Mucosa of stomach (tissue), 1 donor: ENCODE data around the gene FRMD6.
"Not testable (repeated sequence)": the region's sequence is repeated elsewhere in the genome, so short reads cannot be mapped to it uniquely, and the experiment has no call there.

Experiments
- H3K27me3 ChIP-seq: one replicate; pipeline ENCODE4 v1.7.0; 2013; ENCODE audit warnings: mild to moderate bottlenecking, low read length; ENCODE audit not compliant: control insufficient read depth, insufficient read depth
- H3K36me3 ChIP-seq: one replicate; pipeline ENCODE4 v1.7.0; 2013; ENCODE audit warnings: low read length; ENCODE audit not compliant: control insufficient read depth, insufficient read depth
- H3K4me1 ChIP-seq: one replicate; pipeline ENCODE4 v1.7.0; 2013; ENCODE audit warnings: mild to moderate bottlenecking, low read length; ENCODE audit not compliant: control insufficient read depth, insufficient read depth
- H3K4me3 ChIP-seq: one replicate; pipeline ENCODE4 v1.7.0; 2013; ENCODE audit warnings: low read length
- H3K9ac ChIP-seq: one replicate; pipeline ENCODE4 v1.7.0; 2013; ENCODE audit warnings: mild to moderate bottlenecking, low read length, moderate library complexity
- H3K9me3 ChIP-seq: one replicate; pipeline ENCODE4 v1.7.0; 2013; ENCODE audit warnings: mild to moderate bottlenecking, low read length, moderate library complexity; ENCODE audit not compliant: control insufficient read depth
- donor health status: Pancreatic carcinoma.

Gene FRMD6

DNA sequence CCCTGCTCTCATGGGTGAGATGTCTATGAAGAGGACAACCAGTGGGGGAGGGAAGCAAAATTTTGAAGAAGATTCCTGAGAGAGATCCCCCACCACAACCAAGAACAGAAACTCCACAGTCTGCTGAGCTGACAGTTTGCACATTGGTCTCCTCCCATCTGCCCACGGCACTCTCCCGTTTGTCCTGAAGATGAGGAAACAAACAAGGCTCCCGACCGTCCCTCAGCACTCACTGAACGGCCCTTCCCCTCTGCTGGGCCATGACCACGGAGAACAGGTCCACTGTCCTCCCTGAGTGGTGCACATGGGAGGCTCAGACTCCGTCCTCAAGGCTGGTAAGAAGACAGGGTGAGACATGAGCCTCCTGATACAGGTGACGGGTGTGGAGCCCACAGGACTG lies 114.9 kb downstream of the FRMD6 start:
- not testable (repeated sequence) for H3K9me3 ChIP-seq, H3K36me3 ChIP-seq, H3K4me1 ChIP-seq, H3K9ac ChIP-seq, H3K27me3 ChIP-seq, H3K4me3 ChIP-seq

DNA sequence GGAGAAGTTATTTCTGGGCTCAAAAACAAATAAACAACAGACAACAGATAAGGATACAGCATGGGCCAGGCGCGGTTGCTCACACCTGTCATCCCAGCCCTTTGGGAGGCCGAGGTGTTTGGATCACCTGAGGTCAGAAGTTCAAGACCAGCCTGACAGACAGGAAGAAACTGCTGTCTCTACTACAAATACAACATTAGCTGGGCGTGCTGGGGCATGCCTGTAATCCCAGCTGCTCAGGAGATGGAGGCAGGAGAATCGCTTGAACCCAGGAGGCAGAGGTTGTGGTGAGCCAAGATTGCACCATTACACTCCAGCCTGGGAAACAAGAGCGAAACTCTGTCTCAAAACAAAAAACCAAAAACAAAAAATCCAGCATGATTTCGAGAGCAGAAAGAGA lies 117.6 kb downstream of the FRMD6 start:
- H3K27me3 ChIP-seq, H3K36me3 ChIP-seq, H3K9ac ChIP-seq, H3K9me3 ChIP-seq, H3K4me3 ChIP-seq, H3K4me1 ChIP-seq: not testable (repeated sequence)

DNA sequence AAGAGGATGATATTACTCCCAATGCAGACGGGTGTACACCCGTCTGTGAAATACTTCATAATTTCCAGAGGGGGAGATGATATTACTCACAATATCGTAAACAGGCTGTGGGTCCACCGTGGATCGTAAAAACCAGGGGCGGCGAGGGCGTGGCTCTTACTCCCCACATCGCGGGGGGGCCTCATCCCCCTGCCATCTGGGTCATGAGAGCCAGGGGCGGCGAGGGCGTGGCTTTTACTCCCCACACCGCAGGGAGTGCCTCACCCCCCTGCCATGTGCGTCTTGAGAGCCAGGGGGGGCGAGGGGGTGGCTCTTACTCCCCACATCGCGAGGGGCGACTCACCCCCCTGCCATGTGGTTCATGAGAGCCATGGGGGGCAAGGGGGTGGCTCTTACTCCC lies 122.5 kb downstream of the FRMD6 start:
- Histone ChIP-seq H3K27me3 (no peaks in the 10 kb centered on the region), H3K9ac (no peak overlapping the region), H3K9me3 (no peaks in the 10 kb centered on the region), H3K4me1 (no peaks in the 10 kb centered on the region), H3K4me3 (no peak overlapping the region), H3K36me3 (no peaks in the 10 kb centered on the region)

DNA sequence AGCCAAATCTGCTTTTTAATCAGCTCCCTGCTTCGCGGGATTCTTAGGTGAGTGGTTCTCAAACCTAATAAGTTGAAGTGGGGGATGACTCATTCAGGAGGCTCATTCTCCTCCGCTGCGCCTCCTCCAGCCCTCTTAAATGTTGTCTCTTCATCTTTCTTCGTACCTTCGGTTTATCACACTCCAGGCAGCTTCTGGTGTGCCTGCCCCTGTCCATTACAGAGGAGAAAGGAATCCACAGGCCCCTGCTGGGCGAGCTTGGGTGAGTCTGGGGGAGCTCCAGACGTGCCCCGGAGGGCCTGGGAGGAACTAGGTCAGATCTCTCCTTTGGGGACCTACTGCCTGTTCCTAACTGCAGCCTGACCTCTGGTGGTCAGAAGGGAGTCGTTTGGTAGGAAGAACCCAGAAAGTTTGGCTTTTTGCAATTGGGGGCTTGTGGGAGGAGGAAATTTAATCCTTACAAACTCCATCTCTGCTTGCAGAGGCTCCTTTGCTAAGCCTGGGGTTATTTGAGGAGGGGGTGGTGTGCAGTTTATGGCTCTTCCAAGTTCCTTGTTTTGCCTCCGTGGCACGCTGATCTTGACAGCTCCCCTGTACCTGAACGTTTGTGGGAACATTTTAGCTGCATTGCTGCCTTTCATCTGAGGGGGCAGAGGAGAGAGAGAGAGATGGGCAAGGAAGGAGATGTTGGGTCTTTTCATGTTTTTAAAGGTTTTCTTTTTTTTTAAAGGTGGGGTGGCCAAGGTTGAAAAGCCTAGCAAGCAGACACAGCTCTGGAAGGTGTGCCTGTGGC lies 124.6 kb downstream of the FRMD6 start:
- Histone ChIP-seq H3K4me3 (no peak overlapping the region), H3K27me3 (no peaks in the 10 kb centered on the region), H3K36me3 (no peaks in the 10 kb centered on the region), H3K9me3 (no peaks in the 10 kb centered on the region), H3K4me1 (peaks cover 6% of the 10 kb centered on the region), H3K9ac (no peak overlapping the region)

DNA sequence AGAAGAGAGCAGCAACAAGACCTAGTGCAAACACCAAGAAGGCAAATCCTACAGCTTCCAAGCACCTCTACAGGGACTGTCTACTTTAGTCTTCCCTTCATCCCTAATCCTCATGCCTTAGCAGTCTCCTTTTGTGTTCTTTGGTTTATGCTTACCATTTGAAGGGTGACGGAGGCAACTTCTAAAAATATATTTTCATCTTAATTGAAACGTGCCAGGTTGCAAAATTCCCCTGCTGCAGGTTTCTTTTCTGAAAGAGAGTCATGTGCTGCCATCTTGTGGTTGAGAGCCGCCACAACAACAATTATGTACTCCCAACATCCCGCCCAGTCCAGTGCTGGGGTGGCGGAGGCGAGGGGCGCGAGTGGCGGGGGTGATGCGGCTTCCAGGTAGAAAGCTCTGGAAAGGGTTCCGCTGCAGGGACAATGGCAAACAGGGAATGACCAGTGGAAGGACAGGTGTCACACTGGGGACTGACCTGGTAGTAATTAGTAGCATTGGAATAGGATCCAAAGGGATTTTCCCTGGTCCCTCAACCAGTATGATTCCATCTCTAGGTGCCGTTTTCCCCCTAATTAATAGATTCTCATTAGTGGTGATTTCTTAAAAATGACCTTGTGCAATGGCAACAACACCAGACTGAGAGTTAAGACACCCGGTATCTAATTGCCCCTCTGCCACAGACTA lies 128.4 kb downstream of the FRMD6 start:
- Histone ChIP-seq H3K36me3 (no peaks in the 10 kb centered on the region), H3K4me3 (no peak overlapping the region), H3K9ac (no peak overlapping the region), H3K4me1 (peaks cover 6% of the 10 kb centered on the region), H3K27me3 (no peaks in the 10 kb centered on the region), H3K9me3 (no peaks in the 10 kb centered on the region)
